GM12892 (cell line): ENCODE results near the gene GABRB1.

Experiments
- POLR2A ChIP-seq: IDR thresholded peaks from 2 replicates; pipeline ENCODE4 v1.6.1; 2011; ENCODE audit warnings: low read depth, low read length, control low read depth
- POLR2AphosphoS5 ChIP-seq: IDR thresholded peaks from 2 replicates; pipeline ENCODE4 v1.6.1; 2011; ENCODE audit warnings: low read depth, low read length, control low read depth
- TAF1 ChIP-seq: IDR thresholded peaks from 2 replicates; pipeline ENCODE4 v1.6.1; 2011; ENCODE audit warnings: low read depth, mild to moderate bottlenecking, control low read depth, low read length, borderline replicate concordance

DNA sequence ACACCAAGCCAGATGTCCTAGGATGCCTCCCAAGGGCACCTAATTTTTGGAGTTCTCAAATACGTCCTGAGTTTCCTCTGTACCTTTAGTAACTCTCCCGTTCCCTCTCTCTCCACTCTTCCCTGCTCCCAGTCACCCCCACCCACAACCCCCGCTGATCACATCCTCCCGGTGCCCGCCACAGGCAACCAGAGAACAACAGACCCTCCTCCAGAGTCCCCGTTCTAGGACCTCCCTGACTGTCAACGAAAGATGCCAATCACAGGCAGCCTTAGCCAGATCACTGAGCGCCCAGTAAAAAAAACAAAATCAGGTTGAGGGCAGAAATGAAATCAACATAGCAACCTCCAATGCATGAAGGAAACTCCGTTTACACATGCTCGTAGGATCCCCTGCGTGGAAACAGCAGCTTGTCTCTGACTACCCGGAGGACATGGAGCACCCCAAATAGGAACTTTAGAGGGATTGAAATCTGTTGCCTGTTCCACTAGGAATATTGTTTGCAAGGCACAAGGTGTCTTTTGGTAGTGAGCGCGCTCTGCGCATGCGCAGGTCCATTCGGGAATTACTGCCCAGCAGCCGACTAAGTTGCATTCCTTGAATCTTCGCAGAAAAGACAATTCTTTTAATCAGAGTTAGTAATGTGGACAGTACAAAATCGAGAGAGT lies at the start of gene GABRB1:
- TF ChIP-seq POLR2AphosphoS5, result no peak
- TF ChIP-seq POLR2A, result no peak
- TF ChIP-seq TAF1, result no peak
